ENCODE measurements around the gene DLG5.

The DLG5 gene

DNA sequence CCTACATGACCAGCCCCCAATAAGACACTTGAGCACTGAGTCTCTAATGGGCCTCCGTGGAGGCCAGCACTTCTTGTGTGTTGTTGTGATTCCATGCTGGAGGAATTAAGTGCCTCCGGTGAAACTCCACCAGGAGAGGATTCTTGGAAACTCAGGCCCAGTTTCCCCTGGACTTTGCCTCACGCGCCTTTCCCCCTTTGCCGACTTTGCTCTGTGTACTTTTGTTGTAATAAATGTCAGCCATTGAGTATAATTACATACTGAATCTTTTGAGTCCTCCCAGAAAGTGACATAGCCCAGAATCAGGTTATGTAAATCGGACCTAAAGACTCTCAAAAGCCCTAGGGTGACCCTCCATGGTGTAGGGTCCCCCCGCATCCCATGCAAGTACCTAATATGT is 82.4 kb downstream of the DLG5 start:
- no peak for DNase-seq (ENCODE audit: low read depth in 3 of 3)

DNA sequence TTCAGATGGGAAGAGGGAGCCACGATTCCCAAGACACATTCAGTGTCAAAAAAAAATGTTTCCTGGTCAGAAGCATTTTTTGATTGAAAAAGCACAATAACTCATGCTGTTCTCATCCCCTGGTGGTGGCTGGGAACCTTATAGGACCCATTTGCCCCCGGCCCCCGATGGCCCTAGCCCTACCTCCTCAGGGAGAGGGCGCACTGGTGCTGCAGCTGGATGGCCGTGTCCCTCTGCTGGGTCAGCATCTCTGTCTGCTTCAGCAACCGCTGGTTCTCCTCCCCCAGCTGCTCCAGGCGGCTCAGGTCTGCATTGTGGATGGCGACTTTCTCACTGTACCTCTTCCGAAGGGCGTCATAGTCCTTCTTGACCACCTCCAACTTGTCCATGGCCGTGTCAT is 83.3 kb downstream of the DLG5 start:
- no peak for DNase-seq (ENCODE audit: low read depth in 3 of 3)

GRCh38 chr10:77842652-77843212 is 83.8 kb downstream of the DLG5 start:
- no peak for DNase-seq (ENCODE audit: low read depth in 3 of 3)

DNA sequence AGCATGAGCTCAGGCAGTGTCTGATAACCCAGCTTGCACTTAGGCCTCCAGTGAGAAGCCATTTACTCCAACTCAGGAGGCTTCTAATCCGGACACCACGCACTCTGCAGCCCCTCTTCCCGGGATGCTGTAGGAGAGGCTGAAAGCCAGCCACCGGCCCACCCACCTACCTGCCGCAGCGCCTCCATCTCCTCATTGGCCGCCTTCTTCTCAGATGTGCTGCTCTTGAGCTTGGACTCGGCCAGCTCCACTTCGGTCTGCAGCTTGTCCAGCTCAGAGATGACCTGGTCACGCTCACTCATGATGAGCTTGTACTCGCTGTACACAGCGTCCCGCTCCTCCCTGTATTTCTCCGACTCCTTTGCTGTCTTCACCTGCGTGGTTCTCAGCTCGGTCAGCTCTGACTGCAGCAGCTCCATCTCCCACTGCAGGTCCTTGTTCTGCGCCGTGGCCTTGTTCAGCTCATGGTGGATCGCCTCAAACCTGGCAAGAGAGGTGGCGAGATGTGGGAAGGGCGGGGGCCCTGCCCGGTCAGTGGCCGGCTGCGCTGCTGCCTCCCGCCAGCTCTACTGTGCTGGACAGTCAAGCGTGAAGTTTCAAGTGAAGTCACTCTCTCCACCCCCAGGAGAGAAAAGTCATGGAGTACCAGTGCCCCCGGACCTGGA is 84.7 kb downstream of the DLG5 start:
- no peak for DNase-seq (ENCODE audit: low read depth in 3 of 3)

DNA sequence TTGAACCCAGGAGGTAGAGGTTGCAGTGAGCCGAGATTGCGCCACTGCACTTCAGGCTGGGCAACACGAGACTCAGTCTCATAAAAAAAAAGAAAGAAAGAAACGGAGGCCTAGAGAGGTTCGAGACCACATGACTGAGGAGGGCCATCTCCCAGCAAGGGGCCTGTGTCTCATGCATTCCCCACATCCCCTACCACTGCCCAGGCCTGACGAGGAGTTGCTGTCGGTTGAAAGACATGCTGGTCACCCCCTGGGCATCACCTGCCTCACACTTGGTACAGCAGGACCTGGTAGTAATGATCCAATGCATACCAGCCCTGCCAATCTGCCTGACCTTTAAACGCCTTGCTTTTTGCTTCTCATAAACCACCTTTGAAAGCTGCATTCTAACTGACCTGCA is 85.9 kb downstream of the DLG5 start:
- DNase-seq (ENCODE audit: low read depth in 3 of 3): no peak

- no peak for DNase-seq (ENCODE audit: low read depth in 3 of 3)
Observed at GRCh38 chr10:77837925-77838595, 88.5 kb downstream of the DLG5 start.

DNA sequence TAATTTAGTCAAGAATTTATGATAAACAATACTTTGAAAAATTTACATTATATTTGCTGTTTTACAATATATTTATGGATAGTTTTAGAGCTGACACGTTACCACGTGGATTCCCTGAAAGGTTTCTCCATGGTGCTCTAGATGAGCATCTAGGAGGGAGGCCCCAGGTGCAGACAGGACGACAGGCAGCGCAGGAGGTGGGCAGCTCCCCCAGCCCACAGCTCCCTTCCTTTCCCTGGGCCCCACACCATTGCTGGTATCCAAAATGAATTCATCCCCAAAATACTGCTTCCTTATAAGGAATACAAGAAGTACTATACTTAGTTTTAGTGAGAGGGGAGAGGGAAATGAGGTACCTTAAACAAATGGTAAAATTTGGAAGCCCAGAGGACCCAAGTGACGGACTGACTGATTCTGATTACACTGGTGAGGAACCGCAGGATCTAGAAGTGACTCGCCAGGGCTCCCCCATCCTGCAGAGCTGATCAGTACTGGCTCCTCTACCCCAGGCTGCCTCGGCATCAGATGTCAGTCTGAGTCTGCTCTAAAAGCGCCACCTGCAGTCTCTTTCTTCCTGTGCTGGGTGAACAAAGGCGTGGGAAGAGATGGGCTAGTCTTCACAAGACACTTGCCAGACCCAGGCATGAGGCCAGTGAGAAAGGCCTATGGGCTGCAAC is 89.2 kb downstream of the DLG5 start:
- DNase-seq (ENCODE audit: low read depth in 3 of 3): peak; percentile 52 to 66 (median 55)

DNA sequence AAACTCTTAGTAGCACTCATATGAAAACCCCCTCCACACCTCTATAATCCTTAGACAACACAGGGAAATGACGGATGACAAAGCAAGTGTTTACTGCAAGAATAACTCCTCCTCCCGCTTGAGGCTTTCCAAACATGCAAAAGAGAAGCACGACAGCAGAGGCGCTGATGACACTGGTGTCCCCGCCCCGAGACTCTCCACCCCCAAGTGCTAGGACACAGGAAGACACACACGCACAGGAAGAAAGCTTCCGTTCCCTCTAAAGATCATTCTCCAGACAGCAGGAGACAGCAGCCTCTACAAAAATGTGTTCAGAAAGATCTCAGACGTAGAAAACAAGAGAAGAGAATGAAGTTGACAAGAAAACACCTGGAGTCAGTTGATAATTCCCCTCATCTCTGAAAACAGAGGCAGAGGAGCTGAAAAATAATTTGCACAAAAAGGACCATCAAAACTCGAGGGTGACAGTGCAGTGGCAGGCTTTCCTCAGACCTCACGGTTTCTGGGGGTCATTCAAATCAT is 90.2 kb downstream of the DLG5 start:
- peak; percentile 34 to 43 (median 42) for DNase-seq (ENCODE audit: low read depth in 3 of 3)

DNA sequence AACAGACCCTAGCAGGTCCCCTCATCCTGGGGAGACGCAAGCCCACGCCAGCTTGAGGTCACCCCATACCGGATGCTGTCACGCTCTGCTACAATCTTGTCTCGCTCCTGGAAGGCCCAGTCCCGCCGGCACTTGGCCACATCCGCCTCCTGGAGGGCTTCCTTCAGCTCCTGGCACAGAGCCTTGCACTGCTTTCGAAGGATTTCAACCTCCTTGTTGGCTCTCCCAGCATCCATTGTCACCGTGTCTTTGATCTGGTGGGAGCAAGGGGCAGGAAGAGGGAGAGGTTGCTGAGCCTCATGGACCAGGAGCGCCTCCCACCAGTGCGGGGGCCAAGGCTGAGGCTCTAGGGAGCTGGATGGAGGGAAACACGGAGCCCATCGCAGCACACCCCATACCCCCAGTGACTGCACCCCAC is 90.9 kb downstream of the DLG5 start:
- no peak for DNase-seq (ENCODE audit: low read depth in 3 of 3)

- DNase-seq (ENCODE audit: low read depth in 3 of 3): no peak
Observed at GRCh38 chr10:77834943-77835668, 91.4 kb downstream of the DLG5 start.

DNA sequence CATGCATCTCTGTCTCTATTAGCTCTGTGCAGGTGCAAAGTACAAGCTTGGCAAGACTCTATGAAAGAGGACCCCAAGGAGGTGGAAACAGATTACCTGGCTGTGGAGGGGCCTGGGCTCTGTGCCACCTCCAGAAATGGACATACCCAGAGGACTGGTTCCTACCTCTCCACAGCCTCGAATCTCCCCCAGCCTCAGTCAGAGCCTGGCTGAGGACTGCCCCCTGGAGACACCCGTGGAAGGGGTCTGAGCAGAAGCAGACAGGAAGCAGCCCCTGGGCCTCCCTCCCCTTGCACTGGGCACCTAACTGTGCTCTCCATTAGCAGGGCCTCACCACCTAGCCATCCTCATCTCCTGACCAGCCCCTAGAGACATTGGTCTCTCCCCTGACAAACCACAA is 92.0 kb downstream of the DLG5 start:
- no peak for DNase-seq (ENCODE audit: low read depth in 3 of 3)

DNA sequence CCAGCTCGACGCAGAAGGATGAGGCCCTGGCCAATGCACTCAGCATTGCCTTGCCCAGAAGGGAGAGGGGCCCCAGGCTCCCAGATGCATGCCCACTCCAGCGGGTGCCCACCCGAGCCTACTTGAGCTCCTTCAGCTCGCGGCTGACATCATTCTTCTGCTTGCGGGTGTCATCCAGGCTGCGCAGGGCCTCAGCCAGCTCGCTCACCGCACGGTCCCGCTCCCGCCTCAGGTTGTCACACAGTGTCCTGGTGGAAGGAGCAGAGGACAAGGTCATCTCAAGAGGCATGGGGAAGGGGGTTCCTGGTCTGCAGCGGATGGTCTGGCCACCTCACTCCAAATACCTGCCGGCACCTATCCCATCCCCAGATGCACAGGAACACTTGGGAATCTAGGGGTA is 92.8 kb downstream of the DLG5 start:
- no peak for DNase-seq (ENCODE audit: low read depth in 3 of 3)

DNA sequence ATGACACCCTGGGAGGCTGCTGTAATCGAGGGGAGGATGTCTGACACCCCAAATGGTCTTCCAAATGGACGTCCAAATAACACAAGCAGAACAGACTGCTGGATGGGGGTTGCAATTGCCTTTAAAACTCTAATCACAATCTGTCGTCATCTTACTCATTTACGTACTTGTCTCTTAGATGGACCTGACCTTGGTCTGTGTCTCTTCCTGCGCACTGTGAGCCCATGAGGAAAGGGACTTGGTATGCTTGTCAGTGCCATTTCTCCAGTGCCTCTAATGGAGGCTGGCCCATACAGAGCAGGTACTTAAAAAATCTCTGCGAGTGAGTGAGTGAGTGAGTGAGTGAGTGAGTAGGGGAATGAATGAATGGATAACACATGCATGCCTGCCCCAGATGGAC is 93.3 kb downstream of the DLG5 start:
- DNase-seq (ENCODE audit: low read depth in 3 of 3): no peak

GRCh38 chr10:77832238-77832637 is 94.3 kb downstream of the DLG5 start:
- no peak for DNase-seq (ENCODE audit: low read depth in 3 of 3)

- DNase-seq (ENCODE audit: low read depth in 3 of 3): no peak
Observed at GRCh38 chr10:77829356-77829755, 97.2 kb downstream of the DLG5 start.

GRCh38 chr10:77828377-77828776 is 98.2 kb downstream of the DLG5 start:
- DNase-seq (ENCODE audit: low read depth in 3 of 3): no peak

DNA sequence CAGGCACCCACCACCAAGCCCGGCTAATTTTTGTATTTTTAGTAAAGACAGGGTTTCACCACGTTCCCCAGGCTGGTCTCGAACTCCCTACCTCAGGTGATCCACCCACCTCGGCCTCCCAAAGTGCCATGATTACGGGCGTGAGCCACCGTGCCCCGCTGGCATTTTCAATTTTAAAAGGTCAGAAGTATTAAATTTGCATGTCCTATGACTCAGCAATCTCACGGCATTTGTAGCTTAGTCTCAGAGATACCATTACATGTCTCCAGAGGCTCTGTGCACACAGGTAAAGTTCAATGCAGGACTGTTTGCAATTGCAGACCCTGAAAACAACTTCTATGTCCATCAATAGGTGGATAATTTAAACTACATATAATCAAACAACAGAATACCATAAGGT is 99.2 kb downstream of the DLG5 start:
- no peak for DNase-seq (ENCODE audit: low read depth in 3 of 3)

- DNase-seq (ENCODE audit: low read depth in 3 of 3): no peak
Observed at GRCh38 chr10:77825965-77826364, 100.6 kb downstream of the DLG5 start.

GRCh38 chr10:77824908-77825307 is 101.6 kb downstream of the DLG5 start:
- DNase-seq (ENCODE audit: low read depth in 3 of 3): no peak

- DNase-seq (ENCODE audit: low read depth in 3 of 3): no peak
Observed at GRCh38 chr10:77823811-77824542, 102.6 kb downstream of the DLG5 start.

DNA sequence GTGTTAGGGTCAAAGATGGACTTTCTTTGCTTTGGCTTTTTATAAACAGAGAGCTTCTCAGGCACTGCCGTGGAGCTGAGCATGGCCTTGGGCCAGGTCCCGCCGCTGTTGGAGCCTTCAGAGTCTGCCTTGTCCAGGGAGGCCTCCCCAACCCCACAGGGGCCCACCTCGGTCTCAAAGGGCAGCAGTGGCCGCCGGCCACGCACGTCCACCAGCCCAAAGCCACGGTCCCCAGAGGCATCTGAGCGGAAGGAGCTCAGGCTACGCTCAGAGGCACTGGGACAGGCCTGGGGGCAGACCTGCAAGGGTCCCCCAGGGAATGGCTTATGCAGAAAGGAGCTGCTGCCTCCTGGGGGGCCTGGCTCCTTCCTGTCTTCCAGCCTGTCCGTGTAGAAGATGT is 105.0 kb downstream of the DLG5 start:
- DNase-seq (ENCODE audit: low read depth in 3 of 3): no peak
